HEK293 (cell line): ENCODE measurements around the gene OR5J2.

ENCODE experiments used
- CTCF ChIA-PET: fragments of 350-600 bp; formaldehyde crosslinking; extraction: SDS; loops from one replicate; lab custom pipeline; 2021; ENCODE audit warnings: antibody characterized with exemption; lab: Yijun Ruan, JAX
- POLR2A ChIA-PET: fragments of 300-600 bp; formaldehyde crosslinking; extraction: SDS; loops from one replicate; lab custom pipeline; 2020; ENCODE audit warnings: antibody characterized with exemption, inconsistent platforms; lab: Yijun Ruan, JAX
- H3K27ac ChIP-seq: fragments of 200-500 bp; sonication (Bioruptor generic); 2 replicates; pipeline ENCODE4 v1.5.1; 2014; ENCODE audit warnings: low read depth, low read length, control low read depth, inconsistent platforms; ENCODE audit errors: extremely low read depth
- H3K36me3 ChIP-seq, 2 experiments: fragments of 200-500 bp in 1 of 2; sonication (Bioruptor generic) in 1 of 2; 1 replicate in 1 of 2; 2 replicates in 1 of 2; pipeline ENCODE4 v1.5.1; 2014 to 2017; ENCODE audit warnings: inconsistent platforms in 2 of 2, low read length in 2 of 2; ENCODE audit not compliant: control insufficient read depth in 2 of 2, insufficient read depth in 1 of 2
- H3K4me1 ChIP-seq: fragments of 200-500 bp; sonication (Bioruptor generic); 2 replicates; pipeline ENCODE4 v1.5.1; 2014; ENCODE audit warnings: mild to moderate bottlenecking, low read length, inconsistent platforms; ENCODE audit not compliant: control insufficient read depth, insufficient read depth
- H3K4me3 ChIP-seq: 2 replicates; pipeline ENCODE4 v1.5.1; 2011; ENCODE audit warnings: low read depth, mild to moderate bottlenecking, control low read depth, low read length, moderate library complexity
- H3K9me3 ChIP-seq: fragments of 200-500 bp; sonication (Bioruptor generic); 2 replicates; pipeline ENCODE4 v1.5.1; 2014; ENCODE audit warnings: low read depth, low read length, inconsistent platforms; ENCODE audit not compliant: control insufficient read depth, insufficient read depth
- GLIS2 ChIP-seq: fragments of 450-650 bp; formaldehyde crosslinking; IDR thresholded peaks from 2 replicates; pipeline ENCODE4 v1.5.1; 2016; ENCODE audit warnings: missing biosample characterization, missing genetic modification characterization
- OSR2 ChIP-seq: fragments of 450-650 bp; formaldehyde crosslinking; IDR thresholded peaks from 2 replicates; pipeline ENCODE4 v1.5.1; 2016; ENCODE audit warnings: missing biosample characterization, missing genetic modification characterization
- OVOL3 ChIP-seq: fragments of 450-650 bp; formaldehyde crosslinking; IDR thresholded peaks from 2 replicates; pipeline ENCODE4 v1.5.1; 2016; ENCODE audit warnings: missing biosample characterization, missing genetic modification characterization
- WT1 ChIP-seq: fragments of 450-650 bp; formaldehyde crosslinking; IDR thresholded peaks from 2 replicates; pipeline ENCODE4 v1.5.1; 2016; ENCODE audit warnings: missing biosample characterization, missing genetic modification characterization
- ZBTB21 ChIP-seq: fragments of 450-650 bp; formaldehyde crosslinking; IDR thresholded peaks from 2 replicates; pipeline ENCODE4 v1.5.1; 2017; ENCODE audit warnings: missing biosample characterization, missing genetic modification characterization
- ZFP41 ChIP-seq: fragments of 450-650 bp; formaldehyde crosslinking; IDR thresholded peaks from 2 replicates; pipeline ENCODE4 v1.5.1; 2016; ENCODE audit warnings: missing biosample characterization, missing genetic modification characterization, borderline replicate concordance
- ZNF112 ChIP-seq: fragments of 450-650 bp; formaldehyde crosslinking; IDR thresholded peaks from 2 replicates; pipeline ENCODE4 v1.5.0; 2017; ENCODE audit warnings: missing biosample characterization, missing genetic modification characterization
- ZNF114 ChIP-seq: fragments of 450-650 bp; formaldehyde crosslinking; IDR thresholded peaks from 2 replicates; pipeline ENCODE4 v1.5.0; 2017; ENCODE audit warnings: missing biosample characterization, missing genetic modification characterization
- ZNF16 ChIP-seq: fragments of 450-650 bp; formaldehyde crosslinking; IDR thresholded peaks from 2 replicates; pipeline ENCODE4 v1.5.1; 2016; ENCODE audit warnings: low read depth, missing biosample characterization, missing genetic modification characterization
- ZNF2 ChIP-seq: fragments of 450-650 bp; formaldehyde crosslinking; IDR thresholded peaks from 2 replicates; pipeline ENCODE4 v1.5.1; 2016; ENCODE audit warnings: missing biosample characterization, missing genetic modification characterization
- ZNF23 ChIP-seq: fragments of 450-650 bp; formaldehyde crosslinking; IDR thresholded peaks from 2 replicates; pipeline ENCODE4 v1.5.1; 2016; ENCODE audit warnings: missing biosample characterization, missing genetic modification characterization, borderline replicate concordance
- ZNF292 ChIP-seq: fragments of 450-650 bp; formaldehyde crosslinking; IDR thresholded peaks from 2 replicates; pipeline ENCODE4 v1.5.1; 2016; ENCODE audit warnings: low read depth, missing biosample characterization, missing genetic modification characterization, borderline replicate concordance
- ZNF311 ChIP-seq: fragments of 450-650 bp; formaldehyde crosslinking; IDR thresholded peaks from 2 replicates; pipeline ENCODE4 v1.5.1; 2017; ENCODE audit warnings: missing biosample characterization, missing genetic modification characterization, borderline replicate concordance
- ZNF335 ChIP-seq: fragments of 450-650 bp; formaldehyde crosslinking; conservative IDR thresholded peaks from 2 replicates; pipeline ENCODE4 v1.5.1; 2016; ENCODE audit warnings: missing biosample characterization, missing genetic modification characterization
- ZNF366 ChIP-seq: fragments of 450-650 bp; formaldehyde crosslinking; conservative IDR thresholded peaks from 2 replicates; pipeline ENCODE4 v1.5.1; 2016; ENCODE audit warnings: missing biosample characterization, missing genetic modification characterization
- ZNF558 ChIP-seq: fragments of 450-650 bp; formaldehyde crosslinking; IDR thresholded peaks from 2 replicates; pipeline ENCODE4 v1.5.1; 2016; ENCODE audit warnings: missing biosample characterization, missing genetic modification characterization
- ZNF621 ChIP-seq: fragments of 450-650 bp; formaldehyde crosslinking; IDR thresholded peaks from 2 replicates; pipeline ENCODE4 v1.5.1; 2017; ENCODE audit warnings: missing biosample characterization, missing genetic modification characterization
- ZNF623 ChIP-seq: fragments of 450-650 bp; formaldehyde crosslinking; IDR thresholded peaks from 2 replicates; pipeline ENCODE4 v1.5.1; 2016; ENCODE audit warnings: missing biosample characterization, missing genetic modification characterization
- ZNF626 ChIP-seq: fragments of 450-650 bp; sonication (Bioruptor Pico); formaldehyde crosslinking; IDR thresholded peaks from 2 replicates; pipeline ENCODE4 v1.5.1; 2018; ENCODE audit warnings: missing biosample characterization, missing genetic modification characterization, inconsistent platforms
- ZNF785 ChIP-seq: fragments of 450-650 bp; formaldehyde crosslinking; IDR thresholded peaks from 2 replicates; pipeline ENCODE4 v1.5.1; 2016; ENCODE audit warnings: missing biosample characterization, missing genetic modification characterization
- ZNF830 ChIP-seq: fragments of 450-650 bp; IDR thresholded peaks from 2 replicates; pipeline ENCODE4 v1.5.0; 2018; ENCODE audit warnings: missing biosample characterization, missing genetic modification characterization, low read depth, mild to moderate bottlenecking, moderate library complexity
- TF ChIP-seq, protein P1 (sequence below): fragments of 450-650 bp; formaldehyde crosslinking; IDR thresholded peaks from 2 replicates; pipeline ENCODE4 v1.5.1; 2017; ENCODE audit warnings: missing biosample characterization, missing genetic modification characterization
- TF ChIP-seq, protein P2 (sequence below): fragments of 450-650 bp; formaldehyde crosslinking; IDR thresholded peaks from 2 replicates; pipeline ENCODE4 v1.5.1; 2017; ENCODE audit warnings: missing biosample characterization, missing genetic modification characterization
- TF ChIP-seq, protein P3 (sequence below): fragments of 450-650 bp; formaldehyde crosslinking; IDR thresholded peaks from 2 replicates; pipeline ENCODE4 v1.5.1; 2016; ENCODE audit warnings: missing biosample characterization, missing genetic modification characterization

Gene OR5J2

GRCh38 chr11:56183459-56183858, 7.0 kb downstream of the OR5J2 start:
- Histone ChIP-seq H3K36me3 (no peaks in the 10 kb centered on the region), H3K4me3 (no peak overlapping the region), H3K9me3 (no peaks in the 10 kb centered on the region), H3K4me1 (no peaks in the 10 kb centered on the region), H3K27ac (no peak overlapping the region)
- POLR2A ChIA-PET: no interaction called here
- CTCF ChIA-PET: no interaction called here
- no peak for TF ChIP-seq ZNF335 (tag by site-specific recombination)
- TF ChIP-seq ZNF830: no peak
- no peak for TF ChIP-seq ZNF366
- no peak for TF ChIP-seq ZNF114 (tag by site-specific recombination)
- TF ChIP-seq ZFP41 (tag by site-specific recombination): no peak
- TF ChIP-seq ZNF785 (tag by site-specific recombination): no peak
- TF ChIP-seq, protein P1, sequence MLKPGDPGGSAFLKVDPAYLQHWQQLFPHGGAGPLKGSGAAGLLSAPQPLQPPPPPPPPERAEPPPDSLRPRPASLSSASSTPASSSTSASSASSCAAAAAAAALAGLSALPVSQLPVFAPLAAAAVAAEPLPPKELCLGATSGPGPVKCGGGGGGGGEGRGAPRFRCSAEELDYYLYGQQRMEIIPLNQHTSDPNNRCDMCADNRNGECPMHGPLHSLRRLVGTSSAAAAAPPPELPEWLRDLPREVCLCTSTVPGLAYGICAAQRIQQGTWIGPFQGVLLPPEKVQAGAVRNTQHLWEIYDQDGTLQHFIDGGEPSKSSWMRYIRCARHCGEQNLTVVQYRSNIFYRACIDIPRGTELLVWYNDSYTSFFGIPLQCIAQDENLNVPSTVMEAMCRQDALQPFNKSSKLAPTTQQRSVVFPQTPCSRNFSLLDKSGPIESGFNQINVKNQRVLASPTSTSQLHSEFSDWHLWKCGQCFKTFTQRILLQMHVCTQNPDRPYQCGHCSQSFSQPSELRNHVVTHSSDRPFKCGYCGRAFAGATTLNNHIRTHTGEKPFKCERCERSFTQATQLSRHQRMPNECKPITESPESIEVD (tag by site-specific recombination): no peak
- TF ChIP-seq, protein P2, sequence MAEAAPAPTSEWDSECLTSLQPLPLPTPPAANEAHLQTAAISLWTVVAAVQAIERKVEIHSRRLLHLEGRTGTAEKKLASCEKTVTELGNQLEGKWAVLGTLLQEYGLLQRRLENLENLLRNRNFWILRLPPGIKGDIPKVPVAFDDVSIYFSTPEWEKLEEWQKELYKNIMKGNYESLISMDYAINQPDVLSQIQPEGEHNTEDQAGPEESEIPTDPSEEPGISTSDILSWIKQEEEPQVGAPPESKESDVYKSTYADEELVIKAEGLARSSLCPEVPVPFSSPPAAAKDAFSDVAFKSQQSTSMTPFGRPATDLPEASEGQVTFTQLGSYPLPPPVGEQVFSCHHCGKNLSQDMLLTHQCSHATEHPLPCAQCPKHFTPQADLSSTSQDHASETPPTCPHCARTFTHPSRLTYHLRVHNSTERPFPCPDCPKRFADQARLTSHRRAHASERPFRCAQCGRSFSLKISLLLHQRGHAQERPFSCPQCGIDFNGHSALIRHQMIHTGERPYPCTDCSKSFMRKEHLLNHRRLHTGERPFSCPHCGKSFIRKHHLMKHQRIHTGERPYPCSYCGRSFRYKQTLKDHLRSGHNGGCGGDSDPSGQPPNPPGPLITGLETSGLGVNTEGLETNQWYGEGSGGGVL (tag by site-specific recombination): no peak
- TF ChIP-seq ZNF311 (tag by site-specific recombination): no peak
- TF ChIP-seq ZNF292 (tag by site-specific recombination): no peak

GRCh38 chr11:56188602-56189001, 12.2 kb downstream of the OR5J2 start:
- CTCF ChIA-PET: no interaction called here
- no peak for TF ChIP-seq WT1 (tag by site-specific recombination)
- no peak for TF ChIP-seq ZNF16 (tag by site-specific recombination)
- no peak for TF ChIP-seq OSR2 (tag by site-specific recombination)
- TF ChIP-seq ZNF558: no peak
- TF ChIP-seq, protein P1 (tag by site-specific recombination): no peak
- no peak for TF ChIP-seq OVOL3
- no peak for TF ChIP-seq ZNF623 (tag by site-specific recombination)
- TF ChIP-seq ZNF621 (tag by site-specific recombination): no peak
- no peak for TF ChIP-seq ZNF2 (tag by site-specific recombination)
- TF ChIP-seq, protein P3, sequence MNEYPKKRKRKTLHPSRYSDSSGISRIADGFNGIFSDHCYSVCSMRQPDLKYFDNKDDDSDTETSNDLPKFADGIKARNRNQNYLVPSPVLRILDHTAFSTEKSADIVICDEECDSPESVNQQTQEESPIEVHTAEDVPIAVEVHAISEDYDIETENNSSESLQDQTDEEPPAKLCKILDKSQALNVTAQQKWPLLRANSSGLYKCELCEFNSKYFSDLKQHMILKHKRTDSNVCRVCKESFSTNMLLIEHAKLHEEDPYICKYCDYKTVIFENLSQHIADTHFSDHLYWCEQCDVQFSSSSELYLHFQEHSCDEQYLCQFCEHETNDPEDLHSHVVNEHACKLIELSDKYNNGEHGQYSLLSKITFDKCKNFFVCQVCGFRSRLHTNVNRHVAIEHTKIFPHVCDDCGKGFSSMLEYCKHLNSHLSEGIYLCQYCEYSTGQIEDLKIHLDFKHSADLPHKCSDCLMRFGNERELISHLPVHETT (tag by site-specific recombination): no peak
- no peak for TF ChIP-seq ZNF23 (tag by site-specific recombination)
- TF ChIP-seq ZNF112 (tag by site-specific recombination): no peak
- no peak for TF ChIP-seq ZBTB21
- TF ChIP-seq ZNF626 (tag by site-specific recombination): no peak
- no peak for TF ChIP-seq GLIS2 (tag by site-specific recombination)
- no peaks in the 10 kb centered on the region for H3K9me3 ChIP-seq
- no peaks in the 10 kb centered on the region for H3K4me1 ChIP-seq
- H3K36me3 ChIP-seq: no peaks in the 10 kb centered on the region
- POLR2A ChIA-PET: no interaction called here
- no peak overlapping the region for H3K4me3 ChIP-seq
- no peak overlapping the region for H3K27ac ChIP-seq
